HG03280 (cell line): Measurements from ENCODE around the gene RYR1.

Experiments used
- ATAC-seq: cut with Tn5 transposase; IDR thresholded peaks from one replicate; pipeline ENCODE4 v1.9.1; 2021; ENCODE audit warnings: mild to moderate bottlenecking, moderate library complexity; ENCODE audit not compliant: unreplicated experiment

The RYR1 gene

DNA sequence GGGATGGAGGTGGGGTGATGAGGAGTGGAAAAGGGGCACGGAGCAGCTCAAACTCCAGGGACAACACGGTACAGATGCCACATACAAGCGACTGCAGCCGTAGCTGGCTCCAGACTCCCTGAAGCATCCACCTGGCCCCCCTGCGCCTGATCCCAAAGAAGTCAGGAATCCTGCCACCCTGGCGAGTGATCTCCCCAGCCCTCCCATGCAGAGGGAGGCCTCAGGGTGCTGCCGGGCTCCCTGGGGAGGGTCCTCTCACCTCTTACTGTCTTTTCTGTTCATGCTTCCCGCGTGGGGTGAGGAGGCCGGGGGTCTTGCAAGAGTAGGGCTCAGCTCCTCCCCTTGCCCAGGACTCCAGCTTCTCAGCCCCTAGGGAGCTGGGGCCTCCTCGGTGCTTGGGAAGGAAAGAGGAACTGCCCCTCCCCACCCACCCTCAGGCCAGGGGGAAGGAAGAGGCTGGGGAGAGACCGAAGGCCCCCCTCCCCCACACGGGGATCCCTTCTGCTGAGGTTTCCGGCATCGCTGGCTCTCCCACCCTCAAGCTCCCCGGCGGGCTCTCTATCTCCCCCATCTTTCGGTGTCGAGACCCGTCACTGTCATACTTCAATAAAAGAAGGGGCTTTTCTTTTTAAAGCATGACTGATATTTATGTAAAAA lies 7.6 kb upstream of the RYR1 start, which contains the start of gene RASGRP4:
Gene RASGRP4, minus strand, starts transcription at position 410 of the 657 bp plus-strand sequence. Its CDS starts 128 bp downstream, at position 282.
- no peak for ATAC-seq

DNA sequence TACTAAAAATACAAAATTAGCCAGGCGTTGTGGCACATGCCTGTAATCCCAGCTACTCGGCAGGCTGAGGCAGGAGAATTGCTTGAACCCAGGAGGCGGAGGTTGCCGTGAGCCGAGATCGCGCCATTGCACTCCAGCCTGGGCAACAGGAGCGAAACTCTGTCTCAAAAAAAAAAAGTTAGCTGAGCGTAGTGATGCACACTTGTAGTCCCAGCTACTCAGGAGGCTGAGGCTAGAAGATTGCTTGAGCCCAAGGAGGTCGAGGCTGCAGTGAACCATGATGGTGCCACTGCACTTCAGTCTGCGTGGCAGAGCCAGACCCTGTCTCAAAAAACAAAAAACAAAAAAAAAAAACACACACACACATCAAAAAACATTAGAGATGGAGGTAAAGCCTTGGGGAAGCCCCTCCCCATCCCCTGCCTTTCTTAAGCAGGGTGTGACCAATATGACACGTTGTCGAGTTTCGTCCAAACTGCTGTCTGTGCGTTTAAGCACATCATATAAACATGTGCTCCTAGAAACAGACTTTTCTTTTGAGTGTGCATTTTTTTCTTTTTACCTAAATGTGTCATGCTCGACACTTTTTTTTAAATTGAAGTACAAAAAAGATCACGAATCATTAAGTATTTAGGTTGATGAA lies 6.3 kb upstream of the RYR1 start:
- ATAC-seq = peak; percentile 78

DNA sequence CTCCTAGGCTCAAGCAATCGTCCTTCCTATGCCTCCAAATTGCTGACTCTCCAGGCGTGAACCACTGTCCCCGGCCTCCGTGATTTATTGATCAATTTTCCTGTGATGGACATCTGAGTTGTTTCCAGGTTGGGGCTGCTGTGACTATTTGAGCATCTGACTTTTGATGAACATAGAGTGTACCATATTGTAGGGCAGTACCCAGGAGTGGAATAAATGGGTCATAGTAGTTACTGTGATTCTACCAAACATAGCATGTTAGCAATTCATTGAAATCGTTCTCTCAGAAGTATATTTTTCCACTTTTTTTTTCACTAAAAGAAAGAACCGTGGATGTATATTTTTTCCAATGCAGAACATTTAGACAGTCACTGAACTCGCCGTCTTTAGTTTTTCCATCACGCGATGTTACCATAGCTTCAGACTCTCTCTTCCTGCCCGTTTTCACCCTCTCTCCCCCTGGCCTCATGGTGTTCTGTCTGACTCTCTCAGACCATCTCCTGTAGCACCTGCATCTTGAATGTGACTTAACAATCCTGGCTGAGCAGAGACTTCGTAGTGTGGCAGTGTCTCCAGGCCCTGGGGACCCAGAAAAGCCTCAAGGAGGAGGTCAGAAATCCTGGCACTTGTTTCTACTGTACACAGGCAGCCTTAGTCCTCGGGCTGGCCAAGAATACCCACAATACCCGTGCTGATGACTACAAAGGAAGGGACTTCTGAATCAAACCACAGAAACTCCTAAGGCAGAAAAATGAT lies 4.3 kb upstream of the RYR1 start:
- no peak for ATAC-seq

DNA sequence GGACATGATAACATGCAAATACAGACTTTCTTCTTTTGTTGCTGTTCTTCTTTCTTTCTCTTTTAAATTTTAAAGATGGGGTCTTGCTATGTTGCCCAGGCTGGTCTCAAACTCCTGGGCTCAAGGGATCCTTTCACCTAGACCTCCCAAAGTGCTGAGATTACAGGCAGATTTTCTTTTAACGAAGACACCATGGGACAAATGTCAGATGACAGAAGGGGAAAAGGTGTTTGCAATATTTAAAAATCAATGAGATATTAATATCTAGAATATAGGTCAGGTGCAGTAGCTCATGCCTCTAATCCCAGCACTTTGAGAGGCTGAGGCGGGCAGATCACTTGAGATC lies 3.7 kb upstream of the RYR1 start:
- no peak for ATAC-seq

DNA sequence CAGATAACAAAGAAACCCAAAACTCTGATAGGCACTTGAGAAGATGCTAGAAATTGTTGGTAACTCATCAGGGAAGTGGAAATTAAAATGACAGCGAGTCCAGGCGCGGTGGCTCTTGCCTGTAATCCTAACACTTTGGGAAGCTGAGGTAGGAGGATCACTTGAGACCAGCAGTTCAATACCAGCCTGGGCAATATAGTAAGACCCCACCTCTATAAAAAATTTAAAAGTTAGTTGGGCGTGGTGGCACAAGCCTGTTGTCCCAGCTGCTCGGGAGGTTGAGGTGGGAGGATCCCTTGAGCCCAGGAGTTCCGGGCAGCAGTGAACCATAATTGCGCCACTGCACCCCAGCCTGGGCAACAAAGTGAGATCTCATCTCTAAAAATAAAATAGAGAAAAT lies 2.6 kb upstream of the RYR1 start:
- no peak for ATAC-seq

DNA sequence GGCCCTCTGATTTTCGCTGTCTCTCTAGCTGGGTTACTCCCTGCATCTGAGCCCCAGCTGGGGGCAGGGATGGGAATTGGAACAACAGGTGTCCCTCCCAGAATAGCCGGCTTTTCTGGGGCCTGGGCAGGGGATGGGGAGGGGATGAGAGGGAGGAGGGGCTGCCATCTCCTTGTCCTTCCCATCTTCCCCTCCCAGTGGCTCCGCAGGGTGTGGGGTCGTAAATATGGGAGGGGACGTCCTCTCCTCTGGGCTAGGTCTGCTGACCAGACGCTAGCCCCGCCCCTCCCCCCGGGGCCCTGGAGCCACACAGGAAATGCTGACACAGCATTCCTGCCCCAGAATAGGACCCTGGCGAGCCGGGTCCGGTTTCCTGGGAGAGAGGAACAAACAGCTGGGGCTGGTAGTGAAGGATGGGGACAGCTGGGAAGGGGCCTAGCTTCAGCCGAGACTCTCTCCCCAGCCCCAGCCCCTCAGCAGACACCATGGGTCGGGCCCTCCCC lies 1.1 kb downstream of the RYR1 start:
- no peak for ATAC-seq

DNA sequence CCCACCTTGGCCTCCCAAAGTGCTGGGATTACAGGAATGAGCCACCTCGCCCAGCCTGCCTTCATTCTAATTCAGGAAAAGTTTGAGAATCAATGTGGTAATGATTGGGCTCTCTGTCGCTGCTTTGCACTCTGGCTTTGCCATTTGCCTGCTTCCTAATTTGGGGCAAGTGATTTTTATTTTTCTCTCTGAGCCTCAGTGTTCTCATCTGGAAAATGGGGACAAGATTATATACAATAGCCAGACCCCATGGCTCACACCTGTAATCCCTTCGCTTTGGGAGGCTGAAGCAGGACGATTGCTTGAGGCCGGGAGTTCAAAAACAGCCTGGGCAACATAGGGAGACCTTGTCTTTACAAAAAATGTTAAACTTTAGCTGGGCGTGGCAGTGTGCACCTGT lies 3.8 kb downstream of the RYR1 start:
- no peak for ATAC-seq

DNA sequence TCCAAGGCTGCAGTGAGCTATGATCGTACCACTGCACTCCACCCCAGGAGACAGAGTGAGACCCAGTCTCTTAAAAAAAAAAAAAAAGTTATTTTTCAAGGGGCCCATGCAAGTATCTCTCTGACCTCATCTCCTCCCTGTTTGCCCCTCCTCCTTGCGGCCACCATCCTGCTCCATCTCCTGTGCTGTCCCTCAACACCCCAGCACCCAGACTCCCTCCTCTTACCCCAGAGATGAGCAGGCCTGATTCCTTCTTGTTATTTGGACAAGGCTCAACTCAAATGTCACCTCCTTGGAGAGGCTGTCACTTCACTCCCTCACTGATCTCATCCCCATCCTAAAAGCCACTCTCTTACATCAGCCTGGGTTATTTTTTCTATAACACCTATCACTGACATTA lies 4.4 kb downstream of the RYR1 start:
- no peak for ATAC-seq

DNA sequence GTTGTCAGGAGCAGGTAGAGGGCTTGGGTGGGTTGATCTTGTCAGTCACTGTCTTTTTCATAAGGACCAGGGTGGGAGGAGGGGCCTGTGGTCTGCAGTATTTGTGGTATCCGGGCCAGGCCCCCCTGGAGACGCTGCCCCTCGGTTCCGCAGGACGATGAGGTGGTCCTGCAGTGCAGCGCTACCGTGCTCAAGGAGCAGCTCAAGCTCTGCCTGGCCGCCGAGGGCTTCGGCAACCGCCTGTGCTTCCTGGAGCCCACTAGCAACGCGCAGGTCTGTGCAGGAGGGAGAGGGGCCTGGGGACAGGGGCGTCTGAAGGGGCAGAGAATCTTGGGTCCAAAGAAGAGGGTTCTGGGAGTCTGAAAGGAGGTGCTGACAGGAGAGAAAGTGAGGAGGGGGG lies 7.1 kb downstream of the RYR1 start:
- ATAC-seq = no peak

DNA sequence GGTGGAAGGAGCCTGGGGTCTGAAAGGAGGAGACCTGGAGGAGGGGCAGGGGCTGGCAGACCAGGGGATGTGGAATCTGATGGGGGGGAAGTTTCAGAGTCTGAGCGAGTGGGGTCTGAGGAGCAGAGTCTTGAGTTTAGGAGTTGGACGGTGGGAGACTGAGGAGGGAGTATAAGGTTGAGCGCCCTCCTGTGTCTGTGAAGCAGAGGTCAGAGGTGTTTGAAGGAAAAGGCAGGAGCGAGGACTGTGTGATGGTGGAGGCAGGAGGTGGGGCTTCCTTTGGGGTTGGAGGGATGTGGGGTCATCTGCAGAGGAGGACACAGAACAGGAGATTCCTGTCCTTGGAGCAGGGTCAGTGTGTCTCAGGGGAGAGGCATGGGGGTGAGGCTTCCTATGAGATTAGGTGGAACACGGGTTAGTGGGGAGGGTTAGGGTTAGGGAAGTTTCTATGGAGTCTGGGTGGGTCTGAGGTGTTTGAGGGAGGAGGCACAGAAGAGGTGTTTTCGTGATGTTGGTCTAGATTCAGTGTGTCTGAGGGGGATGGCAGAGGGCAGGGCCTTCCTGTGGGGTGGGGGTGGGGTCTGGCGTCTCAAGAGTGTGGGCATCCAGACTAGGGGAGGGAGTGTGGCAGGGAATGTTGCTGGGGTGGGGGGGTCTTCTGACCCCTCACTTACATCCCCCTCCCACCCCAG lies 8.3 kb downstream of the RYR1 start:
- ATAC-seq = no peak

DNA sequence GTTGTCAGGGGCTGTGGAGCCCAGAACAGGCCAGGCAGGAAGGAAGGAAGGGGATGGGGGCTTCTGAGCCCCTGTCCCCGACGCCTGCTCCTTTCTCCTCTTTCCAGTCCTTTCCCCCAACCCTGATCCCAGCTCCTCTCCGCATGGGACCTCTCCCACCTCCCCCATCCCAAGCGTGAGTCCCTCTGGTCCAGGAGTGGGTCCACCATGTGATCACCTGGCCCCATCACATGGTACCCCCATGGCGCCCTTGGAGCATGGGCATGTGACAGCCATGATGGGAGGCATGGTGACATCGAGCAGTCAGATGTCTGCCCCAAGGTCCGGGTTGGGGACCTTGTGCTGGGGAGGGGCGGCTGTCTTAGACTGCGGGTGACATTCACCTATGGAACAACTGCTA lies 9.2 kb downstream of the RYR1 start:
- ATAC-seq = no peak

DNA sequence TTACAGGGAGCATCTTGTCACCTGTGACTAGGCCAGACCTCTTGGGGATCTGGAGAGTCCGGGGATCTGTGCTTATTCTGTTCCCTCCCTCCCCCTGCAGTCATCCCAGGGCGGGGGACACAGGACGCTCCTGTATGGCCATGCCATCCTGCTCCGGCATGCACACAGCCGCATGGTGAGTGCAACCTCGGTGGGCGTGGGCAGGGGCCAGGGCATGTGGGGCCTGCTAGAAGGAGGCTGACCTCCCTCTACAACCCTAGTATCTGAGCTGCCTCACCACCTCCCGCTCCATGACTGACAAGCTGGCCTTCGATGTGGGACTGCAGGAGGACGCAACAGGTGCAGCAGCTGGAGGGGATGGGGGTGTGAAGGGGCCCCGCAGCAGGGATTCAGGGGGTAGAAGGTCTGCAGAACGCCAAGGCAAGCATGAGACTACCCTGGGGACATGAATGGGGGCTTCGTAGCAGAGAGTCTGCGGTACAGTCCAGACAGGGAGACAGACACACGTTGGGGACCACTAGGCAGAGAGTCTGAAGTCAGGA lies 10.0 kb downstream of the RYR1 start:
- no peak for ATAC-seq

DNA sequence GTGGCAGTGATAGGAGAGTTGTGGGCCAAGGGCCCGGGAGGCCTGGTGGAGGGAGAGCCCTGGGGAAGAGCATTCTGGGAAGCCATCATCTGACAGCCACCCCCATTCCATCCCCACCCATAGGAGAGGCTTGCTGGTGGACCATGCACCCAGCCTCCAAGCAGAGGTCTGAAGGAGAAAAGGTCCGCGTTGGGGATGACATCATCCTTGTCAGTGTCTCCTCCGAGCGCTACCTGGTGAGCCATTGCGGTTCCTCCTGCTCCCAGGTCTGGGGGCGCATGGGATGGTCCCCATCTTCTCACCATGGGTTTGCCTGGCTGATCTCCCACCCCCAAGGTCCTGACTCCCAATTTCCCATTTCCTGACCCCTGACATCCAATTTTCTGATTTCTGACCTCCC lies 10.5 kb downstream of the RYR1 start:
- ATAC-seq = no peak

DNA sequence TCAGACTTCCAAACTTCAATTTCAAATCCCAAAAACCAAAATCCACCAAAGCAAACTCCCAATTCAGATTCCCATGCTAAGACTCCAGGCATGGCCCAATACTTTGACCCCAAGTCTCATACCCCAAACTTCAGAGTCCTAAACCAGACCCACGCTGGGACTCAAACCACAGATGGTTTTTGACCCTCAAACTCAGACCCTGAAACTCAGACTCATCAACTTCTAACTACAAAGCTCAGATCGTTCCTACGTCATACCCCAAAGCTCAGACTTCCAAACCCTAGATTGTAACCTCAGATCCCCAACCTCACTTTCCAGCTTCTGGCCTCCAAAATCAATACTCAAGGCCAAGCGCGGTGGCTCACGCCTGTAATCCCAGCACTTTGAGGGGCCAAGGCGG lies 11.9 kb downstream of the RYR1 start:
- ATAC-seq = no peak

DNA sequence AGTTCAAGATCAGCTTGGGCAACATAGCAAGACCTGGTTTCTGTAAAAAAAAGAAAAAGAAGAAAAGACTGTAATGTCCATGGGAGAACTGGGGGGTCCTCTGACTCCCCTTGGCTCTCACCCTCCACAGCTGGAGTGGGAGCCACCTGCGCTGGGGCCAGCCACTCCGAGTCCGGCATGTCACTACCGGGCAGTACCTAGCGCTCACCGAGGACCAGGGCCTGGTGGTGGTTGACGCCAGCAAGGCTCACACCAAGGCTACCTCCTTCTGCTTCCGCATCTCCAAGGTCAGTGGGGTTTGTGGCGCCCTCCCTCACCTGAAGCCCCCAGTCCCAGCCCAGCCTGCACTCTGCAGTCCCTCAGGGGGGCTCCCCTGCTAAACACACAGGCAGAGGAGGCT lies 14.7 kb downstream of the RYR1 start:
- ATAC-seq = no peak

DNA sequence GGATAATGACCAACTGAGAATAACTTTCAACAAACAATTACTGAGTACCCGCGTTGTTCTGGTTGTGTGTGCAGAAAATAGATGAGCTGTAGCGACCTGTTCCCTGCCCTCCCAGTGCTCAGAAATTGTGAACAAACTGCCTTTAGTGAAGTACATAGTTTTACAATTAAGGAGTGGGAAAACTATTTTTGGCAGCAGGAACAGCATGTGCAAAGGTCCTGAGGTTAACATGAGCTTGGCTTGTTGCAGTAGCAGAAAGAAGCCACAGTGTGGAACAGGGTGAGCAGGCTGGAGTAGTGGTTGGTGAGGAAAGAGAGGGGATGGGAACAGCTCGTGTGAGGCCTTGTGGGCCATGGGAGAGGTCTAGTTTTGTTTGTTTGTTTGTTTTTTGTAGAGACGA lies 16.0 kb downstream of the RYR1 start:
- ATAC-seq = no peak

DNA sequence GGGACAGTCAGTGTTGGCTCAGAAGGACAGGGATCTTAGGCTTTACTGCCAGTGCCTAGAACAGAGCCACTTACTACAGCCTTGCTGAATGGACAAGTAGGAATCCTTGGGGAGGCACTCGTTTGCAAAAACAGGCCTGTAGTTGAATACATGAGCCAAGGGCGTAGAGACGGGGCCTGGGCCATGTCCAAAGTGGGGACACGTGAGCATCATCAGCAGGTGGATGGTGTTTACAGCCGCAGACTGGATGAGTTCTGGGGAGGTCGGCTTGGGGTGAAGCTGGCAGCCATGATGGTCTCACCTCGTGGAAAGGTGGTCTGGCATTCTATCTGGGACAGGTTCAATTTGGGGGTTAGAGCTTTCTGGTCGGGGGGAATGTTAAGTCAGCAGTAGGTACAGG lies 17.5 kb downstream of the RYR1 start:
- ATAC-seq = no peak

DNA sequence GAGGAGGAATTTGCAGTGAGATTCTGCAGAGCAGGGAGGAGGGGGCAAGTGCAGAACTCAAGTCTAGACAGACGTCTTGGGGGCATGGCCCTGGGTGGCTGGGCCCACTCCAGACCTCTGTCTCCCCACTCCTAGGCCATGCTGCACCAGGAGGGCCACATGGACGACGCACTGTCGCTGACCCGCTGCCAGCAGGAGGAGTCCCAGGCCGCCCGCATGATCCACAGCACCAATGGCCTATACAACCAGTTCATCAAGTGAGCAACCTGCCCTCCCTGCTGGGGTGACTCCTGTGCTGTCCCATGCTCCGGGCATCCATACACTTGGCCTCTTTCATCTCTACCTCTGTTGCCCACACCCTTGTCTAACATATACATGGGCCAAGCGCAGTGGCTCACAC lies 18.1 kb downstream of the RYR1 start:
- no peak for ATAC-seq

DNA sequence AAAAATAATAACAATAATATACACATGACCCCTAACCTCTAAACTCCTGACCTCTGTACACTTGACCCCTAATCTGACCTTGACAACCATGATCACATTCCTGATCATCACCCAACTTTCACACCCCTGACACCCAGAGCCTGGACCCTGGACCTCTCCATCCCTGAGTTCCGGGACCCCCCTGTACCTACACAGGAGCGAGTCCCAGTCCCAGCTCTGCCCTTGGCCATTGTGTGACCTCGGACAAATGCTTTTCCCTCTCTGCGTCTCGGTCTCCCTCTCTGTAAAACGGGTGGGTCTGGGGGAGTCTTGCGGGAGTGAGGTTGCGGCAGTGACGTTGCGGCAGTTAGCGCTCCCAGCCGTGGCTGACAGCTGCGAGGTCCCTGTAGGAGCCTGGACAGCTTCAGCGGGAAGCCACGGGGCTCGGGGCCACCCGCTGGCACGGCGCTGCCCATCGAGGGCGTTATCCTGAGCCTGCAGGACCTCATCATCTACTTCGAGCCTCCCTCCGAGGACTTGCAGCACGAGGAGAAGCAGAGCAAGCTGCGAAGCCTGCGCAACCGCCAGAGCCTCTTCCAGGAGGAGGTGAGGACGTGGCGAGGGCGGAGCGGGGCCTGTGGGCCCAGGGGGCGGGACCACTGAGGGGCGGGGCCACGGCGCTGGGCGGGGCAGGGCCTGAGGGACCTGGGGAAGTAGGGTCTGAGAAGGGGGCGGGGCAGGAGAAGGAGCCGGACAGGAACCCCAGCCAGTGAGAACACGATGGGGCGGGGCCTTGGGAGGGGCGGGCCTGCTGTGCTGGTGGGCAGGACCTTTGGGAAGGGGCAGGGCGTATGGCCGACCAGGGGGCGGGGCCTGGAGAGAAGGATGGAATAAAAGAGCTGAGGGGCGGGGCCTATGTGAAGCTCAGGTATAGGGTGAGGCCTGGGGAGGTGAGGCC lies 19.2 kb downstream of the RYR1 start:
- no peak for ATAC-seq

DNA sequence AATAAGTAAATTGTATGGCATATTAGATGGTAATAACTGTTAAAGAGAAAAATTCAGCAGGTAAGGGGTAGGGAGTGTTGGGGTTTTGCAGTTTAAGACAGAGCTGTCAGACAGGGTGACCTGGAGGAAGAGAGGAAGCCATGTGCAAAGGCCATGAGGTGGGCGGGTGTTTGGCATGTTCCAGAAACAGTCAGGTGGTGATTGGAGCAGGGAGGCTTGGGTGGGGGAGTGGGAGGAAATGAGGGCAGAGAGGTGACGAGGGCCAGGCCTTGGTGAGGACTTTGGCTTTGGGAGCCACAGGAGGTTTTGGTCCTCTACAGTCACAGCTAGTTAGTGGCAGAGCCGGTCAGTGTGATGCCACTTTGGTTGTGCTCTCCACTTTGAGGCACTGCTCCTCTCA lies 20.1 kb downstream of the RYR1 start:
- no peak for ATAC-seq
